ENCODE results near the gene PLA2G3.

The PLA2G3 gene

GRCh38 chr22:31126128-31126868, 14.0 kb downstream of the PLA2G3 start:
- H3K27me3 ChIP-seq (ENCODE audit: insufficient read depth, low read depth, severe bottlenecking) = no peaks in the 10 kb centered on the region
- no peaks in the 10 kb centered on the region for H3K9me3 ChIP-seq (ENCODE audit: severe bottlenecking)
- H3K36me3 ChIP-seq = peaks cover 3% of the 10 kb centered on the region
- no peak overlapping the region for H3K4me3 ChIP-seq (ENCODE audit: low read depth, low read length)
- DNase-seq = no peak
- TF ChIP-seq, protein P1, sequence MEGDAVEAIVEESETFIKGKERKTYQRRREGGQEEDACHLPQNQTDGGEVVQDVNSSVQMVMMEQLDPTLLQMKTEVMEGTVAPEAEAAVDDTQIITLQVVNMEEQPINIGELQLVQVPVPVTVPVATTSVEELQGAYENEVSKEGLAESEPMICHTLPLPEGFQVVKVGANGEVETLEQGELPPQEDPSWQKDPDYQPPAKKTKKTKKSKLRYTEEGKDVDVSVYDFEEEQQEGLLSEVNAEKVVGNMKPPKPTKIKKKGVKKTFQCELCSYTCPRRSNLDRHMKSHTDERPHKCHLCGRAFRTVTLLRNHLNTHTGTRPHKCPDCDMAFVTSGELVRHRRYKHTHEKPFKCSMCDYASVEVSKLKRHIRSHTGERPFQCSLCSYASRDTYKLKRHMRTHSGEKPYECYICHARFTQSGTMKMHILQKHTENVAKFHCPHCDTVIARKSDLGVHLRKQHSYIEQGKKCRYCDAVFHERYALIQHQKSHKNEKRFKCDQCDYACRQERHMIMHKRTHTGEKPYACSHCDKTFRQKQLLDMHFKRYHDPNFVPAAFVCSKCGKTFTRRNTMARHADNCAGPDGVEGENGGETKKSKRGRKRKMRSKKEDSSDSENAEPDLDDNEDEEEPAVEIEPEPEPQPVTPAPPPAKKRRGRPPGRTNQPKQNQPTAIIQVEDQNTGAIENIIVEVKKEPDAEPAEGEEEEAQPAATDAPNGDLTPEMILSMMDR (IDR thresholded peaks at IDR 0.05; ENCODE audit: low read depth, low read length) = no peak
- no peak overlapping the region for H3K27ac ChIP-seq

DNA sequence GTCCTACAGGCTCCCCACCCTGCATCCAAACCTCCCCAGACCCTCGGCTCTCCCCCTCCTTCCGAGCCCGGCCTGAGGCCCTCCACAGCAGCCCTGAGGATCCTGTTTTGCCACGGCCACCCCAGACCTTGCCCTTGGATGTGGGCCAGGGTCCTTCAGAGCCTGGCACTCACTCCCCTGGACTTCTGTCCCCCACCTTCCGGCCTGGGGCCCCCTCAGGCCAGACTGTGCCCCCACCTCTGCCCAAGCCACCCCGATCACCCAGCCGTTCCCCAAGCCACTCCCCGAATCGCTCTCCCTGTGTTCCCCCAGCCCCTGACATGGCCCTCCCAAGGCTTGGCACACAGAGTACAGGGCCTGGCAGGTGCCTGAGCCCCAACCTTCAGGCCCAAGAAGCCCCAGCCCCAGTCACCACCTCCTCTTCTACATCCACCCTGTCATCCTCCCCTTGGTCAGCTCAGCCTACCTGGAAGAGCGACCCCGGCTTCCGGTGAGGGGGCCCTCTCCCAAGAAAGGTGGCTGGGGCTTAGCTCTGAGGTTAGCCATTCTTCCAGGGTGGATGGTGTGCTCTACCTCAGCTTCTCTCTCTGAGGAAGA, 14.7 kb downstream of the PLA2G3 start:
- H3K27ac ChIP-seq = no peak overlapping the region
- no peak overlapping the region for H3K4me3 ChIP-seq (ENCODE audit: low read depth, low read length)
- no peak for DNase-seq
- H3K27me3 ChIP-seq (ENCODE audit: insufficient read depth, low read depth, severe bottlenecking) = no peaks in the 10 kb centered on the region
- no peaks in the 10 kb centered on the region for H3K9me3 ChIP-seq (ENCODE audit: severe bottlenecking)
- H3K36me3 ChIP-seq = peaks cover 3% of the 10 kb centered on the region
- TF ChIP-seq, protein P1 (IDR thresholded peaks at IDR 0.05; ENCODE audit: low read depth, low read length) = no peak

DNA sequence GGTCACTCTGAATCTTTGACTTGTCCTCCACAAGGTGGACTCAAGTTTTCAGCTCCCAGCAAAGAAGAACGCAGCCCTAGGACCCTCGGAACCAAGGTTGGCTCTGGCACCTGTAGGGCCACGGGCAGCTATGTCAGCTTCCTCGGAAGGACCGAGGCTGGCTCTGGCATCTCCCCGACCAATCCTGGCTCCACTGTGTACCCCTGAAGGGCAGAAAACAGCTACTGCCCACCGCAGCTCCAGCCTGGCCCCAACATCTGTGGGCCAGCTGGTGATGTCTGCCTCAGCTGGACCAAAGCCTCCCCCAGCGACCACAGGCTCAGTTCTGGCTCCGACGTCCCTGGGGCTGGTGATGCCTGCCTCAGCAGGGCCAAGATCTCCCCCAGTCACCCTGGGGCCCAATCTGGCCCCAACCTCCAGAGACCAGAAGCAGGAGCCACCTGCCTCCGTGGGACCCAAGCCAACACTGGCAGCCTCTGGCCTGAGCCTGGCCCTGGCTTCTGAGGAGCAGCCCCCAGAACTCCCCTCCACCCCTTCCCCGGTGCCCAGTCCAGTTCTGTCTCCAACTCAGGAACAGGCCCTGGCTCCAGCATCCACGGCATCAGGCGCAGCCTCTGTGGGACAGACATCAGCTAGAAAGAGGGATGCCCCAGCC, 15.4 kb downstream of the PLA2G3 start:
- Histone ChIP-seq H3K27ac (no peak overlapping the region), H3K9me3 (ENCODE audit: severe bottlenecking) (no peaks in the 10 kb centered on the region), H3K4me3 (ENCODE audit: low read depth, low read length) (no peak overlapping the region), H3K27me3 (ENCODE audit: insufficient read depth, low read depth, severe bottlenecking) (no peaks in the 10 kb centered on the region), H3K36me3 (peaks cover 3% of the 10 kb centered on the region)
- TF ChIP-seq, protein P1 (IDR thresholded peaks at IDR 0.05; ENCODE audit: low read depth, low read length) = no peak
- no peak for DNase-seq

DNA sequence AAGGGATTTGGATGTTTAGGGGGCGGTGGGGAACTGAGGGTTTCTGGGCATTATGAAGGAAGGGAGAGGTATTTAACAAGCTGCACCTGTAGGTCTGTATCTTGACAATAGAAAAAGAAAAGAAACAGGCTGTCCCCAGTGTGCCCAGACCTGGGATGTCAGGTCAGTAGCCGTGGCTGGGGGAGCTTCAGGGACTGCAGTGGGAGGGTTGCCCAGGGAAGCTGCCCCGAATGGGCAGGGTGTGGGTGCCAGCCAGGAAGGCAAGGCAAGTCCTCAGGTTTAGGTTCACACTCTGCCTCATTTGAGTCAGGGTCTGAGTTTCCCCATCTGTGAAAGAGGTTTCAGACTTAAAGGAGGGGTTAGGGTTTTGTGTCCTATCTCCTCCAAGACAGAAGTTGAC, 16.0 kb downstream of the PLA2G3 start:
- H3K36me3 ChIP-seq = peaks cover 3% of the 10 kb centered on the region; the same call in 1 of the 2 replicates
- H3K4me3 ChIP-seq (ENCODE audit: low read depth, low read length) = no peak overlapping the region
- H3K9me3 ChIP-seq (ENCODE audit: severe bottlenecking) = no peaks in the 10 kb centered on the region
- no peak for DNase-seq
- H3K27me3 ChIP-seq (ENCODE audit: insufficient read depth, low read depth, severe bottlenecking) = no peaks in the 10 kb centered on the region
- TF ChIP-seq, protein P1 (IDR thresholded peaks at IDR 0.05; ENCODE audit: low read depth, low read length) = no peak
- H3K27ac ChIP-seq = no peak overlapping the region

DNA sequence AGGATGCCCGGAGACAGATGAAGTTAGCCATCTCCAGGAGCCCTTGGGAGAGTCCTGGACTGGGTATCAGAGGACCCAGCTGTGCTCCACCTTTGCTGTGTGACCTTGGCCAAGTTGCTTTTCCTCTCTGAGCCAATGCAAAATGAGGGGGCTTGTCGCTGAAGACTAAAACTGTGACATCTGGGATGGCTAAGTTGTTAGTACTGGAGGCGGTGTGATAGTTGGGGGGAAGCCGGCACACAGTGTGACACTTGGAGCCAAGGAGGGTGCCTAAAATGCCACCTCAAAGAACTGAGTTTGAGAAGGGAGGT, 17.1 kb downstream of the PLA2G3 start:
- H3K27me3 ChIP-seq (ENCODE audit: insufficient read depth, low read depth, severe bottlenecking) = no peaks in the 10 kb centered on the region
- peak overlapping the region; percentile 43 for H3K4me3 ChIP-seq (ENCODE audit: low read depth, low read length)
- DNase-seq = no peak
- H3K27ac ChIP-seq = peak overlapping the region; percentile 76
- H3K36me3 ChIP-seq = no peaks in the 10 kb centered on the region; the same call in 1 of the 2 replicates
- TF ChIP-seq, protein P1 (IDR thresholded peaks at IDR 0.05; ENCODE audit: low read depth, low read length) = no peak
- H3K9me3 ChIP-seq (ENCODE audit: severe bottlenecking) = no peaks in the 10 kb centered on the region
